SH-SY5Y (cell line): ENCODE measurements around the gene EXOSC2.

Experiments used
- GATA2 ChIP-seq: IDR thresholded peaks from 2 replicates; pipeline ENCODE4 v1.6.1; 2011; ENCODE audit warnings: mild to moderate bottlenecking, low read depth, low read length
- GATA3 ChIP-seq: IDR thresholded peaks from 2 replicates; pipeline ENCODE4 v1.6.1; 2011; ENCODE audit warnings: low read depth, mild to moderate bottlenecking, low read length, moderate library complexity

DNA sequence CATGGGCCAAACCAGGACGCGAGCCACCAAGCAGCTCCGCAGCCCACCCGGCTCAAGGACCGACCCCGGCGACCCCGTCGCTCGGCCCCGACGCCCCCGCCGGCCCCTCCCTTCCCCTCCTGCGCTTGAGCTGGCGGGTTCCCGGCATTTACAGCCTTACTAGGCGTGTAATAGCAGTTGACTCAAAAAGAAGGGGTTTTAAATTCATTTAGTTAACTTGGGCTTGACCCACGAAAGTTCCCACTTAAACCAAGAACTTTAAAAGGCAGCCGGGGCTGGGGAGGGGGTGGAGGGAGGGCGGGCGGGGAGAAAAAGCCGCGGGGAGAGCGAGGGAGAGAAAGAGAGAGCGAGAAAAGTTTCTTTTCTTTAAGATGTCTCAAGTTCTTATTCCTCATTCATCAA lies 28.6 kb upstream of the EXOSC2 start:
- TF ChIP-seq GATA3: no peak
- TF ChIP-seq GATA2: no peak
